GM18868 (cell line): Measurements from ENCODE around the gene PTPN11.
"Not testable (repeated sequence)": the region's sequence is repeated elsewhere in the genome, so short reads cannot be mapped to it uniquely, and the experiment has no call there.

Source experiments
- ATAC-seq: cut with Tn5 transposase; IDR thresholded peaks from one replicate; pipeline ENCODE4 v1.9.1; 2021; ENCODE audit warnings: mild to moderate bottlenecking, moderate library complexity; ENCODE audit not compliant: unreplicated experiment

Gene PTPN11

GRCh38 chr12:112409064-112409905 lies 9.5 kb upstream of the PTPN11 start, which contains the start of gene RPL6:
RPL6 (minus strand) TSS chr12:112409605; CDS start chr12:112408656, 949 bp downstream.
- peak; percentile 85 for ATAC-seq

DNA sequence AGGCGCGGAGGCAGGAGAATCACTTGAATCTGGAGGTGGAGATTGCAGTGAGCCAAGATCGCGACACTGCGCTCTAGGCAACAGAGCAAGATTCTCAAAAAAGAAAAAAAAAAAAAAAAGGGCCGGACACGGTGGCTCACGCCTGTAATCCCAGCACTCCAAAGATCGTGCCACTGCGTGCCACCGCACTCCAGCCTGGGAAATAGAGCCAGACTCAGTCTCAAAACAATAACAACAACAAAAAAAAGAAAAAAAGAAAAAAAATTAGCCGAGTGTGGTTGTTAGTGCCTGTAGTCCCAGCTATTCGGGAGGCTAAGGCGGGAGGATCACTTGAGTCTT lies 8.9 kb upstream of the PTPN11 start:
- no peak for ATAC-seq

GRCh38 chr12:112413855-112414625 lies 4.7 kb upstream of the PTPN11 start:
- ATAC-seq = no peak

GRCh38 chr12:112415457-112415856 lies 3.3 kb upstream of the PTPN11 start:
- ATAC-seq = not testable (repeated sequence)

DNA sequence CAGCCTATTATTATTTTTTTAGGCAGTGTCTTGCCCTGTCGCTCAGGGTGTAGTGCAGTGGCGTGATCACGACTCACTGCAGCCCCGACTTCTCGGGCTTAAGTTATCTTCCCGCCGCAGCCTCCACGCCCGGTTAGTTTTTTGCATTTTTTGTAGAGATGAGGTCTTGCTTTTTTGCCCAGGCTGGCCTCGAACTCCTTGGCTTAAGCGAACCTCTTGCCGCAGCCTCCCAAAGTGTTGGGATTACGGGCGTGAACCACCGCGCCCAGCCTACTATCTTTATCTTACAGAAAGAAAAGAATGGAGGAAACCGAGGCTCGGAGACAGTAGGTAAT lies 507 bp upstream of the PTPN11 start:
- peak; percentile 22 for ATAC-seq

- no peak for ATAC-seq
Observed at GRCh38 chr12:112419297-112420133, 768 bp downstream of the PTPN11 start.

GRCh38 chr12:112420740-112421139 lies 2.0 kb downstream of the PTPN11 start:
- no peak for ATAC-seq

- ATAC-seq = no peak
Observed at GRCh38 chr12:112421363-112421762, 2.6 kb downstream of the PTPN11 start.

DNA sequence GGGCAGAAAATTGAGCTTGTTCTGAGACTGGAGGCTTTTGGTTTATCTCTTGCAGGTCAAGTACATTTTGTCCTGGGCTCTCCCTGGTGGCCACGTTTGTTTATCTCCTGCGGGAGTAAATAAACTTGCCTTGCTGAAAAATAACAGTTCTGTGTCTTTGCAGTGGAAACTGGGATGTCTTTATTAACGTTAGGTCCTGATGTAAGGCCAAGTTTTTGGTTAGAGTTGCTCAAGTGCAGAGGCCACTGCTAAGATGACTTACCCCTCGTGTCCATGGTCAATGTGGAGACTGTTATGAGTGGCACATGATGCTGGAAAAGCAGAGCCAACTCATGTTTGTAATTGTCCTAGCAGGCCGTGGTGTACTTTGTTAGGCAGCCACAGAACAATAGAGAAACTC lies 3.8 kb downstream of the PTPN11 start:
- ATAC-seq = no peak

- no peak for ATAC-seq
Observed at GRCh38 chr12:112424126-112424525, 5.4 kb downstream of the PTPN11 start.

- no peak for ATAC-seq
Observed at GRCh38 chr12:112425582-112426382, 7.0 kb downstream of the PTPN11 start.

DNA sequence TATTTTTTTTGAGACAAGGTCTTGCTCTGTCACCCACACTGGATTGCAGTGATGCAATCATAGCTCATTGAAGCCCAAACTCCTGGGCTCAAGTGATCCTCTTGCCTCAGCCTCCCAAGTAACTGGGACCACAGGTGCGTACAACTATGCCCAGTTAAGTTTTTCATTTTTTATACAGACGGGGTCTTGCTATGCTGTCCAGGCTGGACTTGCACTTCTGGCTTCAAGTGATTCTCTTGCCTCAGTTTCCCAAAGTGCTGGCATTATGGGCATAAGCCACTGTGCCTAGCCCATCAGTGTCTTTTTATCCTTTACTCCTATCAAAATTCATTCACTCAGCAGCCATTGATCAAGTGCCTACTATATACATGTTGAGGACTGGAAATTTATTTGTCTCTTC lies 9.0 kb downstream of the PTPN11 start:
- ATAC-seq = no peak

- no peak for ATAC-seq
Observed at GRCh38 chr12:112430929-112431328, 12.2 kb downstream of the PTPN11 start.

- ATAC-seq = no peak
Observed at GRCh38 chr12:112431965-112432364, 13.2 kb downstream of the PTPN11 start.

- no peak for ATAC-seq
Observed at GRCh38 chr12:112433551-112433950, 14.8 kb downstream of the PTPN11 start.

DNA sequence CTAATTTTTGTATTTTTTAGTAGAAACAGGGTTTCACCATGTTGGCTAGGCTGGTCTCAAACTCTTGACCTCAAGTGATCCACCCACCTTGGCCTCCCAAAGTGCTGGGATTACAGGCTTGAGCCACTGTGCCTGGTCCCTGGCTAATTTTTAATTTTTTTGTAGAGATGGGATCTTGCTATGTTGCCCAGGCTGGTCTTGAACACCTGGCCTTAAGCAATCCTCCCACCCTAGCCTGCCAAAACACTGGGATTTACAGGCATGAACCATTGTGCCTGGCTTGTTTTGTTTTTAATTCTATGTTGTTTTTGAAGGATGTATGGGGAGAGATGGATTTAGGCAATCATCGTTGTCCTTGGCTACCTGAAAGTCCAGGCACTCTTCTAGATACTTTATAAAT lies 19.9 kb downstream of the PTPN11 start:
- ATAC-seq = not testable (repeated sequence)

DNA sequence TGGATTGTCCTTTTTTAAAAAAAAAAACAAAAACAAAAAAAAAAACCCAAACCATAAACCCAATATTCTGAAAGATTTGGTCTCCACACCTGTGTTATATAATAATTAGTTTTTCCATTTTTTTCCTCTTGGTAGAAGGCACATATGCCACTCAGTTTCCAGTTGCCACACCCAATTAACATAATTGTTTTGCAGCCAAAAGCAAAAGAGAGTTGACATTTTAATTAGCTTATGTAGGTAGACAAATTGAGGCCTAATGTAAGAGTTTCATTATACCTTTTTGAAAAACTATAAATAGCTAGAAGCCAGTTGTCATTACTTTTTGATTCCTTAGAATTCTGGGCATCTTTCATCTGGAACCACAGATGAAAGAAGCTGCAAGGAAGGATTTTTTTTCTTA lies 21.0 kb downstream of the PTPN11 start:
- no peak for ATAC-seq

DNA sequence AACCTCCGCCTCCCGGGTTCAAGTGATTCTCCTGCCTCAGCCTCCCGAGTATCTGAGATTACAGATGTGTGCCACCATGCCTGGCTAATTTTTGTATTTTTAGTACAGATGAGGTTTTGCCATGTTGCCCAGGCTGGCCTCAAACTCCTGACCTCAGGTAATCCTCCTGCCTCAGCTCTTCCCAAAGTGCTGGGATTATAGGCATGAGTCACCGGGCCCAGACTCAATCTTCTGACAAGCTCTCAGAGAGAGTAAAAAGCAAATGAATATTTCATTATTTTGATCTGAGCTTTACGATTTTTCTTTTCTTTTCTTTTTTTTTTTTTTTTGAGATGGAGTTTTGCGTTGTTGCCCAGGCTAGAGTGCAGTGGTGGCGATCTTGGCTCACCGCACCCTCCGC lies 21.9 kb downstream of the PTPN11 start:
- not testable (repeated sequence) for ATAC-seq

GRCh38 chr12:112443916-112444315 lies 25.2 kb downstream of the PTPN11 start:
- ATAC-seq = no peak

DNA sequence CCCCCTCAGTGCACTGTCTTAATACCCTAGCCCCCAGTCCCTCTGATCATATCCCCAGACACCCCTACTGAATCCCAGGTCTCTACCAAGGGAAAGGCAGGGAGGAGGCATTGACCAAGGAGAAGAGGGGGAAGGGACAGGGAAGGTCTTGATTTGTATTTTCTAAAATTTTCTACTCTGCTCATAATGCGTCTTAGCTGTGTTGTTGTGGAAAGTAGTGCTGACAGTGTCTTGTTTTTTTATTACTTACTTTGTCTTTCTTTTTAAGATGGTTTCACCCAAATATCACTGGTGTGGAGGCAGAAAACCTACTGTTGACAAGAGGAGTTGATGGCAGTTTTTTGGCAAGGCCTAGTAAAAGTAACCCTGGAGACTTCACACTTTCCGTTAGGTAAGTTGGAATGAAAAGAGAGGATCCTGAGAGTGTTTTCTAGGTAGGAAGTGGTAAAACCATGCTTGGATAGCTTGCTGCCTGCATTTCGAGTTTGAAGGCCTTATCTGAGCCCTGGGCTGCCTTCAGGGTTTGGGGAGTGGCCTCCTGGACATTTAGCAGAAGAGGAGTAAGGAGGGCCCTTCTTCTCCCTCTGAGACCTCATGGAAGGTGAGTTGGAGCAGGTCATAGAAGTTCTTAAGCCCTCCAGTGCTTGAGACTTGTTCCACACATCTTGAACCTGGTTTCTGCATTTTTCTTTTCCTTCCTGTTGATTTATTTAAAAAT lies 27.4 kb downstream of the PTPN11 start:
- ATAC-seq = no peak
